GM06990 (cell line): Measurements from ENCODE around the gene AKNA.

Experiments used
- DNase-seq: peaks from one replicate; pipeline ENCODE4 v3.0.0-alpha.2; 2011; ENCODE audit not compliant: insufficient read length; ENCODE audit errors: extremely low read depth
- H3K27me3 ChIP-seq: replicated peaks from 2 replicates; pipeline ENCODE4 v1.6.0; 2011; ENCODE audit warnings: low read length; ENCODE audit not compliant: control insufficient read depth, insufficient read depth
- H3K36me3 ChIP-seq: 2 replicates; pipeline ENCODE4 v1.5.1; 2011; ENCODE audit warnings: low read length; ENCODE audit not compliant: control insufficient read depth, insufficient read depth
- H3K4me3 ChIP-seq: replicated peaks from 2 replicates; pipeline ENCODE4 v1.5.1; 2011; ENCODE audit warnings: low read depth, mild to moderate bottlenecking, control low read depth, low read length
- CTCF ChIP-seq: IDR thresholded peaks from 2 replicates; pipeline ENCODE4 v1.5.1; 2011; ENCODE audit warnings: low read length, control low read depth, mild to moderate bottlenecking, inconsistent platforms; ENCODE audit not compliant: insufficient read depth, poor library complexity, severe bottlenecking

The AKNA gene

DNA sequence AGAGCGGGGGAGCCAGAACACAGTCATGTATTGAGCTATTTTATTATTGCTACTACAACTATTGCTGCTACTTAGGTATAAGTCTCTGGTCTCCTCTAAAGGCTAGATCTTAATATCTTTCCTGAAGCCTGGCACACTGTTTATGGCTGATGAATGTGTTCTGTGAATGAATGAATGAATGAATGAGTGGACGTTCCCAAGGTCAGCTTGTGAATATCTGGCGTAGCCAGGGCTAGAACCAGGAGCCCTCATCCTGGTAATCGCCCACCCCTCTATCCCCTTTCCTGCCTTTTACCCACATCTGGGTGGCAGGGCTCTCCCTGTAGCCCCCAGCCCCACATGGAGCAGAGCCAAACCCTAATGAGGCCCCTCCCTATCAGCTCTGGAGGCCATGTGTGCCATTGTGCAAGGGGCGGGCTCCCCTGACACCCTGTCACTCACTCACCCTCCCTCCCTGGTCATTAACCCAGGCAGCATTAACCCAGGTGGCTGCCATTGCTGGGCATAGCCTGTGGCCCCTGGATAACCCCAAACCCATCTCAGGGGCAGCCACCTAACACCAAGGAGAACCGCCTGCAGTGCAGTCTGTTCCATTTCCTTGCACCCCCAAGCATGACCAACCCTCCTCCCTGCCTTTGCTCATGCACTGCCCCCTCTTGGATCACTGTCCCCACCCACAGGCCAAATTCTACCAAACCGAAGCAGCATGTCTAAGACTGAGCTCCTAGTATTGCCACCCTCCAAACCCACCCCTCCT is 2.0 kb upstream of the AKNA start:
- Histone ChIP-seq H3K4me3 (peak overlapping the region; percentile 91), H3K36me3 (peaks cover 7% of the 10 kb centered on the region), H3K27me3 (no peaks in the 10 kb centered on the region)
- peak; percentile 37 for TF ChIP-seq CTCF
- DNase-seq: no peak

DNA sequence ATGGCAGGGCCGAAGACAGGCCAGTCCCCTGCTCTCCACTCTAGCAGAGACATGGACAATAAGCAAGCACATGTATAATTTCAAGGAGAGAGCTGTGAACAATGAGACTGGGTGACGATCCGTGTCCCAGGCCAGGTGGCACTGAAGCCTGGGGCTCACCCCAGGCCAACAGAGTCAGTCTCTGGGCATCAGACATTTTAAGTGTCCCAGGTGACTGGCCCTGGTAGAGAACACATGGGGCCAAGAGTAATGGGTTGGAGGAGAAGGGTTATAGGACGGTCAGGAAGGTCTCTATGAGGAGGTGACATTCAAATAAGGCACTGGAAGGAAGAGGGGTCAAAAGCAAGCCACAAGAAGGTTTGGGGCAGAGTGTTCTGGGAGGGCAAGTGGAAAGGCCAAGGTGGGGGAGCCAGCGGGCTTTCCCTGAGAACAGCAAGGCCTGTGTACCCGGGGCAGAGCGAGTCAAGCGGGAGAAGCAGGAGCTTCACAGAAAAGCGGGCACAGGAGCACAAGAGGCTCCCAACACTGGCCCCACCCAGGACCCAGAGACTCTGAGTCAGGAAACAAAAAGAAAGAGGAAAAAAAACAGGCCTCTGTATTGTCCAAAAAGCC is 1.1 kb upstream of the AKNA start:
- no peak for DNase-seq
- no peak for TF ChIP-seq CTCF
- H3K4me3 ChIP-seq: peak overlapping the region; percentile 91
- H3K36me3 ChIP-seq: peaks cover 6% of the 10 kb centered on the region
- H3K27me3 ChIP-seq: no peaks in the 10 kb centered on the region

DNA sequence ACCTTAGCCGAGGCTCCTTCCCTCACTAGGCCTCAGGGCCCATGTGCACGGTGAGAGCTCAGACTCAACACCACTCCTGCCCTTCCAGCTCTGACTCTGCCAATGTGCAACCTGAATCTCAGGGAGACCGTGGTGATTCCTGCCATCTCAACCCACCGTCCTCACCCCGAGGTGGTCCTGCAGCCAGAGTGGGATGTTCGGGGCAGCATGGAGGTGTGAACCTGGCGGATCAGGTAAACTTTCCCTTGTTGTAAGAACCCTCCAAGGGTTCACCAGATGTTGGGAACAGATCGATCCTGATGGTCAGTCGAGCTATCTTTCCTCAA is 538 bp upstream of the AKNA start:
- Histone ChIP-seq H3K4me3 (peak overlapping the region; percentile 91), H3K27me3 (no peaks in the 10 kb centered on the region), H3K36me3 (peaks cover 8% of the 10 kb centered on the region)
- no peak for DNase-seq
- no peak for TF ChIP-seq CTCF

- DNase-seq: peak; percentile 46
- Histone ChIP-seq H3K36me3 (peaks cover 3% of the 10 kb centered on the region; the same call in 1 of the 2 replicates), H3K4me3 (peak overlapping the region; percentile 91), H3K27me3 (no peaks in the 10 kb centered on the region)
- TF ChIP-seq CTCF: no peak
These were observed 699 bp downstream of the AKNA start for GRCh38 chr9:114386886-114387679.

- no peaks in the 10 kb centered on the region for H3K27me3 ChIP-seq
- H3K36me3 ChIP-seq: peaks cover 5% of the 10 kb centered on the region
- peak overlapping the region; percentile 91 for H3K4me3 ChIP-seq
These were observed 1.4 kb downstream of the AKNA start for GRCh38 chr9:114386361-114386885.

More at GRCh38 chr9:114386361-114386885, 1.4 kb downstream of the AKNA start:
- peak; percentile 43 for DNase-seq
- no peak for TF ChIP-seq CTCF
